PC-9 (cell line): ENCODE measurements around the gene S100A4.

Source experiments
- CTCF ChIP-seq: fragments of 200-600 bp; sonication (generic); conservative IDR thresholded peaks from 2 replicates; pipeline ENCODE4 v1.6.1; 2017; ENCODE audit warnings: mixed run types, antibody characterized with exemption, mild to moderate bottlenecking, moderate library complexity
- EZH2 ChIP-seq: fragments of 200-600 bp; sonication (generic); IDR thresholded peaks from 2 replicates; pipeline ENCODE4 v1.8.0; 2017; ENCODE audit warnings: antibody characterized with exemption, low read depth

GRCh38 chr1:153563483-153563901, 17.9 kb upstream of the S100A4 start:
- no peak for TF ChIP-seq CTCF
- TF ChIP-seq EZH2, result no peak
